Aorta (tissue), 5 donors: ENCODE measurements around the gene DFFB. TPM values are rescaled to one million over a fixed set of nuclear protein-coding genes. Genes with fewer than 3 reads are reported as not detected.
A peak's percentile ranks its signal among the peaks of the same experiment; 100 is the strongest.

Source experiments
- ATAC-seq: fragments of 200-7000 bp; cut with Tn5 transposase; one replicate; pipeline ENCODE4 v1.9.1; 2022; ENCODE audit warnings: moderate library complexity; ENCODE audit not compliant: low FRiP score
- DNase-seq, 2 donors: peaks; one replicate each; pipeline ENCODE4 v3.0.0-alpha.2; 2020
- H3K27ac ChIP-seq, 2 donors: one replicate each; pipeline ENCODE4 v1.5.1; 2013; ENCODE audit warnings: low read length in 2 of 2, mild to moderate bottlenecking in 2 of 2, moderate library complexity in 2 of 2, control low read depth in 1 of 2, inconsistent platforms in 1 of 2, low read depth in 1 of 2
- H3K27me3 ChIP-seq, 2 donors: one replicate each; pipeline ENCODE4 v1.6.1; 2013; ENCODE audit warnings: control low read depth in 1 of 2, low read length in 1 of 2, mild to moderate bottlenecking in 1 of 2, moderate library complexity in 1 of 2; ENCODE audit not compliant: insufficient read depth in 2 of 2, control insufficient read depth in 1 of 2
- H3K36me3 ChIP-seq, 2 donors: one replicate each; pipeline ENCODE4 v1.6.1; 2013; ENCODE audit warnings: control low read depth in 1 of 2, low read length in 1 of 2, mild to moderate bottlenecking in 1 of 2; ENCODE audit not compliant: insufficient read depth in 2 of 2, control insufficient read depth in 1 of 2
- H3K4me1 ChIP-seq, 2 donors: one replicate each; pipeline ENCODE4 v1.6.1; 2013; ENCODE audit warnings: low read length in 2 of 2, control low read depth in 1 of 2, mild to moderate bottlenecking in 1 of 2, moderate library complexity in 1 of 2; ENCODE audit not compliant: insufficient read depth in 2 of 2, control insufficient read depth in 1 of 2
- H3K4me3 ChIP-seq, 2 donors: one replicate each; pipeline ENCODE4 v1.5.1; 2013; ENCODE audit warnings: low read length in 2 of 2, control low read depth in 1 of 2, mild to moderate bottlenecking in 1 of 2
- H3K9me3 ChIP-seq: one replicate; pipeline ENCODE4 v1.6.1; 2013; ENCODE audit warnings: mild to moderate bottlenecking, low read length; ENCODE audit not compliant: control insufficient read depth
- WGBS, 2 donors: extraction: QIAGEN DNeasy Blood & Tissue Kit; methylation state at CpG; one replicate each; pipeline ENCODE4 v1.1.7; 2013; 5-methylcytosine and 5-hydroxymethylcytosine counted together
- intact Hi-C, 2 donors: fragments of 100-400 bp; cut with DNase I; formaldehyde crosslinking; loops; one replicate each; pipeline versions ENCODE4 v1.14.2 to v1.15.0; 2022
- polyA plus RNA-seq, 2 donors: library from polyadenylated mRNA; stranded (reverse); fragments of 200-250 nt; gene quantifications; one replicate each; pipeline ENCODE4 v1.2.3, GENCODE V29; 2013
- total RNA-seq, 2 donors: library from RNA; stranded (reverse); fragmentation: NEBNext Ultra II Directional; extraction: Animal tissue kit (Norgen Biotek cat#: 25700); gene quantifications; one replicate each; pipeline ENCODE4 v1.2.1, GENCODE V29; 2021
- donor health status: healthy with polysubstance abuse.
- donor health status: Bipolar disorder and iron deficiency.
- donor health status: DM: no; HTN: no; CAD: no.
- donor health status: DM: no; HTN: no; CAD: no.
- donor health status: DM: yes; HTN: yes; CAD: no.

The DFFB gene
- total and polyA plus RNA-seq, 4 donors, result 4.3 to 10.2 (median 6.9) TPM

- Histone ChIP-seq H3K36me3 (peaks cover 10 to 13% of the 10 kb centered on the region in 2 donors), H3K9me3 (peaks cover 2% of the 10 kb centered on the region), H3K27ac (no peak overlapping the region), H3K4me1 (no peaks in the 10 kb centered on the region), H3K27me3 (no peaks in the 10 kb centered on the region), H3K4me3 (no peak overlapping the region)
- ATAC-seq, result no peak
- 94 to 95% methylated on average over 7 of the region's 7 CpGs for WGBS, 2 donors
- intact Hi-C loops, result no loop called here
- DNase-seq, result peak in 1 of 2 donors; percentile 32
These were observed 15.8 kb upstream of the DFFB start for GRCh38 chr1:3841491-3841890.

- Histone ChIP-seq H3K4me1 (no peaks in the 10 kb centered on the region), H3K36me3 (peaks cover 5 to 7% of the 10 kb centered on the region in 2 donors), H3K4me3 (no peak overlapping the region), H3K27me3 (no peaks in the 10 kb centered on the region), H3K9me3 (no peaks in the 10 kb centered on the region), H3K27ac (no peak overlapping the region)
- DNase-seq, result peak in 1 of 2 donors; percentile 12
- WGBS, 2 donors, result 92 to 96% methylated on average over 9 of the region's 9 CpGs
- ATAC-seq, result no peak
- intact Hi-C loops, result no loop called here
These were observed 14.4 kb upstream of the DFFB start for GRCh38 chr1:3842912-3843311.

DNA sequence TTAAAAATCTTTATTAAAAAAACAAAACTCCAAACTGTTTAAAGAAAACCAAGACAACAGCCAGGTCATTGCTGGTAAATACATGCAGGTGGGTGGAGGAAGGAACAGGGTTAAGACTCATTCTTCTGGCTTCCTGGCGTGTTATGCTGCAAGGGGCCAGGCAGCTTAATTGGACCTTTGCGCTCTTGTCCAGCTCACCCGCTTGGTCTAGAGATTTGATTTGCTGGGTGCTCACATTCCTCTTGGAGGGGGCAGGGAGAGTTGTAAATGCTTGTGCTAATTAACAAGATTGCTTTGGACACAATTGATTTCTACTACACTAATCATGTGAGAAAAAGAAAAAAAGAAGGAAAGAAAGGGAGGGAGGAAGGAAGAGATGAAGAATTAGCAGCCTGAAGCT lies 10.7 kb upstream of the DFFB start:
- DNase-seq (peak in 1 of 2 donors; percentile 8), ATAC-seq (no peak)
- Histone ChIP-seq H3K27ac (no peak overlapping the region), H3K4me3 (no peak overlapping the region), H3K27me3 (no peaks in the 10 kb centered on the region), H3K9me3 (no peaks in the 10 kb centered on the region), H3K4me1 (no peaks in the 10 kb centered on the region), H3K36me3 (peaks cover 3 to 8% of the 10 kb centered on the region in 2 donors)
- 91 to 92% methylated on average over 3 of the region's 3 CpGs for WGBS, 2 donors
- intact Hi-C loops, result no loop called here

DNA sequence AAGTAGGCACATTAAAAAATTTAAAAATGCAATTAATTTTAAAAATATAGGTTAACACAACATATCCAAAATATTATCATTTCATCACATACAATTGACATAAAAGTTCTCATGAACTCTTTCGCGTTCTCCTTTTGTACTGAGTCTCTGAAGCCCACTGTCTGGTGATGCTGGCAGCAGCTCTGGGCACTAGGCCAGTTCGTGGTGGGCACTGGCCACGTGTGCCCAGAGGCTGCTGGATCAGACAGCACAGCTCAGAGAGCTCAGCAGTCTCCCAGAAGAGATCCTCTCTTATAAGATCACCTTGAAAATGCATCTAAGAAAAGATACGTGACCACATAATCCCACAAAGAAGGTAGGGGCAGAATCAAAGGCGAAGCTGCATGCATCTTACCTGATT lies 10.2 kb upstream of the DFFB start:
- WGBS, 2 donors, result 72 to 78% methylated on average over 6 of the region's 6 CpGs
- no peak overlapping the region for H3K27ac ChIP-seq
- no peaks in the 10 kb centered on the region for H3K9me3 ChIP-seq
- no peaks in the 10 kb centered on the region for H3K27me3 ChIP-seq
- DNase-seq (no peak), ATAC-seq (no peak)
- H3K4me3 ChIP-seq, result no peak overlapping the region
- no peaks in the 10 kb centered on the region for H3K4me1 ChIP-seq
- peaks cover 3 to 7% of the 10 kb centered on the region in 2 donors for H3K36me3 ChIP-seq
- intact Hi-C loops, result no loop called here

- 87 to 88% methylated on average over 11 to 12 of the region's 12 CpGs for WGBS, 2 donors
- H3K4me3 ChIP-seq, result no peak overlapping the region
- H3K4me1 ChIP-seq, result no peaks in the 10 kb centered on the region
- ATAC-seq, result no peak
- no peak overlapping the region for H3K27ac ChIP-seq
- intact Hi-C loops, result no loop called here
- H3K36me3 ChIP-seq, result peaks cover 0 to 5% of the 10 kb centered on the region in 2 donors
- H3K27me3 ChIP-seq, result no peaks in the 10 kb centered on the region
- DNase-seq, result no peak
- H3K9me3 ChIP-seq, result no peaks in the 10 kb centered on the region
These were observed 6.4 kb upstream of the DFFB start for GRCh38 chr1:3850857-3851256.

DNA sequence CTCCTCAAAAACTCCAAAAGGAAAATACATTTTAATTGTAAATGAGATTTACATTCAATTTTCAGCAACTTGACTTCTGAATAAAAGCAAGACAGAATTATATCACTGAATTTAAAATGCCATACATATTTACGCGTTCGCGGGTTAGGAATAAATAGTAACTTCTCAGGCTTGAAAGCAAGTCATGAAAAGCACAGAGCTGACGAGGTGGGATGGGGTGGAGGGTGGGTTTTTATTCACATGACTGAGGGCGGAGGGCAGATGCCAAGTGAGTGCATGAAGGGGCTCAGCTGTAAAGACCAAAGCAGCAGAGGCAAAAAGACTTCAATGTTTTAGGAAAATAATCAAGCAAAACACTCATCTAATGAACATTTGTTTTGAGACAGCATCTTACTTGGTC lies 6.0 kb upstream of the DFFB start:
- WGBS, 2 donors, result 92 to 93% methylated on average over 6 of the region's 6 CpGs
- H3K4me3 ChIP-seq, result no peak overlapping the region
- H3K36me3 ChIP-seq, result peaks cover 0 to 5% of the 10 kb centered on the region in 2 donors
- no peak overlapping the region for H3K27ac ChIP-seq
- ATAC-seq (no peak), DNase-seq (no peak)
- H3K27me3 ChIP-seq, result no peaks in the 10 kb centered on the region
- H3K9me3 ChIP-seq, result no peaks in the 10 kb centered on the region
- H3K4me1 ChIP-seq, result no peaks in the 10 kb centered on the region
- intact Hi-C loops, result no loop called here

DNA sequence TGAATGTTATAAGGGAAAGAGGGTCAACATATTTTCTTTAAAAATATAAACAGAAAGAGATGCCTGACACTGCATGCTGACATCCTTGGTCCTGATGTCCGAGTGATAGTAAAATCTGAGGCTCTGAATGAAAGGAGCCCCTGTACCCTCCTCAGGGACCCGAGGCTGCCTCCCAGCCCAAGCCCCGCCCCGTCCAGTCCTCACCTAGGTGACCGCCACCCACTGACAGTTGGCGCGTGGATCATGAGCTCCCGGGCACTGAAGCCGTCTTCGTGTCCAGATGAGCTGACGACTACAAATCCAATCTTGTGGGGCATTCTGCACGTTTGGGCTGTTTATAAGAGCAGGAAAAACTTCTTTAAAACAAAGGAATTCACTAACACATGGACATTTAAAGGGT lies 5.2 kb upstream of the DFFB start:
- Histone ChIP-seq H3K4me3 (no peak overlapping the region), H3K27ac (no peak overlapping the region), H3K27me3 (no peaks in the 10 kb centered on the region), H3K4me1 (no peaks in the 10 kb centered on the region), H3K36me3 (peaks cover 0 to 5% of the 10 kb centered on the region in 2 donors), H3K9me3 (no peaks in the 10 kb centered on the region)
- intact Hi-C loops, result no loop called here
- ATAC-seq (no peak), DNase-seq (no peak)
- 84 to 89% methylated on average over 12 of the region's 12 CpGs for WGBS, 2 donors

GRCh38 chr1:3852711-3853485 lies 4.4 kb upstream of the DFFB start:
- WGBS, 2 donors, result 77 to 86% methylated on average over 15 of the region's 15 CpGs
- DNase-seq (no peak), ATAC-seq (no peak)
- no peaks in the 10 kb centered on the region for H3K27me3 ChIP-seq
- H3K36me3 ChIP-seq, result peaks cover 0 to 5% of the 10 kb centered on the region in 2 donors
- H3K9me3 ChIP-seq, result no peaks in the 10 kb centered on the region
- H3K4me1 ChIP-seq, result no peaks in the 10 kb centered on the region
- no peak overlapping the region for H3K4me3 ChIP-seq
- H3K27ac ChIP-seq, result no peak overlapping the region
- intact Hi-C loops, result no loop called here

DNA sequence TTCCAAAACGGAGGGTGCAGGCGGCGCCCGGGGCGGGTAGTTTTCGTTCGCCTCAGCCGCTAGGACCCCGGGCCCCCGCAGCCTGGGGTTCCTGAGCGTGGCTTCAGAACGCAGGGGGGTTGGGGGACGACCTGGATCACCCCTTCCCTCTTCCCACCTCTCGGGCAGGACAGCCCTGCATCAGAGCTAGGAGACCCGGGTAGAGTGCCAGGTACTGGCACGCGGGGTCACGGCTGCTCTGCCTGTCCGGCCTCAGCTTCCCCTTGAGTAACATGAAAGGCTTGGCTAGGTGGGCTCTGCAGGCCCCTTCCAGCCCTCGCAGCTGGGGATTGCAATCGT lies 484 bp downstream of the DFFB start:
- H3K9me3 ChIP-seq, result no peaks in the 10 kb centered on the region
- ATAC-seq (no peak), DNase-seq (no peak)
- peak overlapping the region; percentile 31 to 80 for H3K4me3 ChIP-seq
- no peaks in the 10 kb centered on the region for H3K36me3 ChIP-seq
- no peaks in the 10 kb centered on the region for H3K27me3 ChIP-seq
- H3K4me1 ChIP-seq, result no peaks in the 10 kb centered on the region
- WGBS, 2 donors, result 6 to 11% methylated on average over 18 to 21 of the region's 21 CpGs
- no peak overlapping the region for H3K27ac ChIP-seq
- intact Hi-C loops, result no loop called here
